K562 (cell line): ENCODE results near the gene MCAM. TPM values are rescaled to one million over a fixed set of nuclear protein-coding genes. Genes with fewer than 3 reads are reported as not detected.

Experiments used
- ATAC-seq: fragments of 200-7000 bp; cut with Tn5 transposase; 3 replicates; pipeline ENCODE4 v1.9.1; 2020; ENCODE audit warnings: moderate library complexity
- BruUV-seq: library from RNA; stranded (reverse); fragments of 400-500 nt; replicated peaks from 2 replicates; lab custom pipeline; 2021; lab: Mats Ljungman, UMichigan
- CTCF ChIA-PET: fragments of 300-600 bp; formaldehyde crosslinking; extraction: SDS; loops from one replicate; lab custom pipeline; 2021; ENCODE audit warnings: low intra/inter-chr PET ratio; lab: Yijun Ruan, JAX
- POLR2A ChIA-PET: fragments of 300-600, 350-650 bp; sonication (Branson Sonifier 250); formaldehyde crosslinking; extraction: SDS; loops from one replicate; lab custom pipeline; 2021; ENCODE audit warnings: antibody characterized with exemption, inconsistent platforms; lab: Yijun Ruan, JAX
- DNase-seq, 4 experiments: peaks; one replicate each; pipeline versions ENCODE4 v3.0.0 to v3.0.0-alpha.2; 2011 to 2018; ENCODE audit warnings: low spot score in 3 of 4, mixed read lengths in 3 of 4; ENCODE audit errors: extremely low read depth in 1 of 4
- FAIRE-seq: peaks from 2 replicates; lab custom pipeline; 2011; peaks lifted over from hg19 to GRCh38; lab: Jason Lieb, UNC
- H2AFZ ChIP-seq: 2 replicates; pipeline ENCODE4 v1.6.0; 2011; ENCODE audit warnings: low read depth, low read length, control low read depth, inconsistent platforms
- H3K27ac ChIP-seq: fragments of 200-600 bp; 3 replicates; pipeline ENCODE4 v1.8.0; 2011; ENCODE audit warnings: low read depth, mild to moderate bottlenecking, control low read depth, inconsistent platforms, low read length, moderate library complexity, mixed read lengths; ENCODE audit errors: extremely low read depth
- H3K27me3 ChIP-seq, 2 experiments: fragments of 300-600 bp in 1 of 2; 2 replicates in 1 of 2; 3 replicates in 1 of 2; pipeline versions ENCODE4 v1.6.0 to v1.8.0; 2011; ENCODE audit warnings: inconsistent platforms in 2 of 2, low read length in 2 of 2, mild to moderate bottlenecking in 1 of 2, mixed read lengths in 1 of 2, moderate library complexity in 1 of 2; ENCODE audit not compliant: control insufficient read depth in 2 of 2, insufficient read depth in 2 of 2
- H3K36me3 ChIP-seq: fragments of 300-600 bp; 3 replicates; pipeline ENCODE4 v1.8.0; 2011; ENCODE audit warnings: mild to moderate bottlenecking, low read length, inconsistent platforms; ENCODE audit not compliant: control insufficient read depth, insufficient read depth
- H3K4me1 ChIP-seq, 2 experiments: fragments of 200-600 bp in 1 of 2; replicated peaks in 1 of 2; 2 replicates in 1 of 2; 3 replicates in 1 of 2; pipeline versions ENCODE4 v1.5.1 to v1.8.0; 2011; ENCODE audit warnings: inconsistent platforms in 2 of 2, low read length in 2 of 2, mild to moderate bottlenecking in 1 of 2, mixed read lengths in 1 of 2, moderate library complexity in 1 of 2; ENCODE audit not compliant: control insufficient read depth in 2 of 2, insufficient read depth in 2 of 2
- H3K4me2 ChIP-seq: 2 replicates; pipeline ENCODE4 v1.6.1; 2011; ENCODE audit warnings: low read length, control low read depth, inconsistent platforms, mixed read lengths; ENCODE audit not compliant: insufficient read depth
- H3K4me3 ChIP-seq: fragments of 200-600 bp; sonication (generic), shearing (Covaris generic); 2 replicates; pipeline ENCODE4 v1.5.1; 2016; ENCODE audit warnings: control low read depth, inconsistent platforms
- H3K79me2 ChIP-seq: fragments of 200-600 bp; 3 replicates; pipeline ENCODE4 v1.8.0; 2011; ENCODE audit warnings: low read length, inconsistent platforms; ENCODE audit not compliant: control insufficient read depth, insufficient read depth
- H3K9ac ChIP-seq, 2 experiments: 2 replicates each; pipeline versions ENCODE4 v1.6.0 to v1.6.1; 2011; ENCODE audit warnings: low read depth in 2 of 2, low read length in 2 of 2, control low read depth in 1 of 2, inconsistent platforms in 1 of 2, mild to moderate bottlenecking in 1 of 2, mixed read lengths in 1 of 2; ENCODE audit not compliant: insufficient read depth in 1 of 2
- H3K9me1 ChIP-seq: one replicate; pipeline ENCODE4 v1.6.0; 2011; ENCODE audit warnings: inconsistent platforms, mild to moderate bottlenecking, low read length, moderate library complexity; ENCODE audit not compliant: control insufficient read depth, insufficient read depth
- H3K9me3 ChIP-seq: replicated peaks from 2 replicates; pipeline ENCODE4 v1.5.1; 2011; ENCODE audit warnings: low read depth, low read length, inconsistent platforms; ENCODE audit not compliant: control insufficient read depth, insufficient read depth
- H4K20me1 ChIP-seq: replicated peaks from 2 replicates; pipeline ENCODE4 v1.6.1; 2011; ENCODE audit warnings: low read length, inconsistent platforms, mixed read lengths; ENCODE audit not compliant: control insufficient read depth, insufficient read depth
- CEBPG ChIP-seq, 3 experiments: fragments of 200-800 bp in 1 of 3; sonication (Bioruptor generic) in 1 of 3; sonication (generic) in 1 of 3; formaldehyde crosslinking in 1 of 3; IDR thresholded peaks in 2 of 3; conservative IDR thresholded peaks in 1 of 3; 2 replicates each; pipeline versions ENCODE4 v1.6.1 to v1.8.0; 2016 to 2022; ENCODE audit warnings: missing compliant biosample characterization in 2 of 3, missing genetic modification characterization in 2 of 3, mild to moderate bottlenecking in 1 of 3, missing genetic modification reagents in 1 of 3
- CHD2 ChIP-seq: IDR thresholded peaks from 2 replicates; pipeline ENCODE4 v1.6.1; 2011; ENCODE audit warnings: low read depth, low read length
- EHMT2 ChIP-seq: fragments of 450-650 bp; IDR thresholded peaks from 2 replicates; pipeline ENCODE4 v1.6.1; 2018; ENCODE audit warnings: antibody characterized with exemption
- MEF2A ChIP-seq: IDR thresholded peaks from 2 replicates; pipeline ENCODE4 v1.6.1; 2011; ENCODE audit warnings: low read depth, mild to moderate bottlenecking, low read length, moderate library complexity; ENCODE audit not compliant: control insufficient read depth
- PYGO2 ChIP-seq: fragments of 450-650 bp; IDR thresholded peaks from 2 replicates; pipeline ENCODE4 v1.6.1; 2016; ENCODE audit warnings: mild to moderate bottlenecking, missing genetic modification characterization, moderate library complexity, missing compliant biosample characterization
- RBM39 ChIP-seq: fragments of 200-400 bp; formaldehyde crosslinking; optimal IDR thresholded peaks from 2 replicates; pipeline ENCODE3; 2018; ENCODE audit warnings: low read depth, low read length
- SMARCA5 ChIP-seq: fragments of 450-650 bp; IDR thresholded peaks from 2 replicates; pipeline ENCODE4 v1.6.1; 2016
- SRSF3 ChIP-seq: fragments of 200-400 bp; formaldehyde crosslinking; IDR thresholded peaks from 2 replicates; pipeline ENCODE4 v1.6.1; 2016; ENCODE audit warnings: mild to moderate bottlenecking, low read length, moderate library complexity; ENCODE audit not compliant: insufficient read depth
- ZBTB2 ChIP-seq: fragments of 450-650 bp; IDR thresholded peaks from 2 replicates; pipeline ENCODE4 v1.6.1; 2016; ENCODE audit warnings: antibody characterized with exemption
- ZFP91 ChIP-seq: sonication (generic); formaldehyde crosslinking; IDR thresholded peaks from 2 replicates; pipeline ENCODE4 v1.8.0; 2022; ENCODE audit warnings: mild to moderate bottlenecking, missing genetic modification reagents
- ZNF384 ChIP-seq: IDR thresholded peaks from 2 replicates; pipeline ENCODE4 v1.6.1; 2012; ENCODE audit warnings: low read depth, low read length, improper control_type of control experiment
- WGBS: fragments of 100-300 bp; shearing (Covaris generic); methylation state at CpG from one replicate; pipeline ENCODE4 v1.1.6; 2016; ENCODE audit warnings: low coverage, mixed read lengths; ENCODE audit not compliant: insufficient coverage; ENCODE audit errors: missing lambda C conversion rate; 5-methylcytosine and 5-hydroxymethylcytosine counted together
- in situ Hi-C: fragments of 300-500 bp; cut with MboI; formaldehyde crosslinking; loops from 4 replicates; pipeline ENCODE4 v1.15.0; 2018; ENCODE audit warnings: inconsistent platforms, mixed read lengths
- intact Hi-C: fragments of 100-400 bp; cut with micrococcal nuclease; formaldehyde crosslinking; loops from 2 replicates; pipeline ENCODE4 v1.14.2; 2022
- polyA plus RNA-seq, 8 experiments: library from polyadenylated mRNA; depleted of rRNA in 4 of 8; stranded (reverse) in 5 of 8; unstranded in 3 of 8; fragments of >200 nt; fragmentation: Nextera tagmentation in 2 of 8; fragmentation: Illumina TruSeq in 1 of 8; extraction: Ambion mirVana in 2 of 8; extraction: Trizol in 1 of 8; gene quantifications; 2 replicates each; pipeline versions ENCODE4 v1.2.1 to v1.2.3, GENCODE V29; 2011 to 2014; ENCODE audit warnings: inconsistent platforms in 1 of 8, missing spikeins in 1 of 8
- total RNA-seq, 7 experiments: library from RNA; depleted of rRNA in 6 of 7; stranded (reverse); fragments of >200 nt in 6 of 7; fragmentation: Illumina TruSeq in 2 of 7; extraction: Trizol in 2 of 7; gene quantifications; 2 replicates each; pipeline versions ENCODE4 v1.2.1 to v1.2.3, GENCODE V29; 2011 to 2021; ENCODE audit warnings: low replicate concordance in 1 of 7

The MCAM gene
- total and polyA plus RNA-seq, 9 of the 15 experiments (the other 6 are each of a cell fraction or from before 2014, with no cell fraction given), result 14.7 to 118 (median 53.6) TPM

GRCh38 chr11:119365071-119365591 is 48.2 kb upstream of the MCAM start:
- Histone ChIP-seq H3K4me3 (no peak overlapping the region), H3K4me2 (peak overlapping the region; percentile 70; the same call in 1 of the 2 replicates), H3K36me3 (peaks cover 2% of the 10 kb centered on the region; the same call in 1 of the 3 replicates), H3K4me1 (peaks cover 66 to 69% of the 10 kb centered on the region in 2 experiments), H3K9me3 (no peaks in the 10 kb centered on the region), H2AFZ (no peak overlapping the region)
- no peak for ATAC-seq
- BruUV-seq, result no TSS peak
- 58% methylated on average over 6 of the region's 6 CpGs for WGBS
- POLR2A ChIA-PET, result interaction anchor here (0.6 to 1.2 kb wide), 8 partner anchors 9 to 756 kb away, joined by 3 to 5 read pairs (median 3); partner anchors contain the start of gene MFRP
- TF ChIP-seq MEF2A (peak; percentile 6; the same call in 1 of the 2 replicates), RBM39 (no peak)
- TF ChIP-seq, all 486 proteins: peak for 1
- CTCF ChIA-PET, result no interaction called here
- DNase-seq (no peak), FAIRE-seq (no peak)
- Histone ChIP-seq H4K20me1 (no peaks in the 10 kb centered on the region), H3K9me1 (peaks cover 5% of the 10 kb centered on the region), H3K27me3 (no peaks in the 10 kb centered on the region), H3K79me2 (peaks cover 18% of the 10 kb centered on the region; the same call in 2 of the 3 replicates), H3K27ac (no peak overlapping the region), H3K9ac (peak overlapping the region; percentile 59 to 61; a peak in 2 of 4 replicates)
- in situ Hi-C loops, result no loop called here
- intact Hi-C loops, result no loop called here

GRCh38 chr11:119363851-119364590 is 47.1 kb upstream of the MCAM start:
- H4K20me1 ChIP-seq, result no peaks in the 10 kb centered on the region
- peak overlapping the region; percentile 59 to 93 for H3K9ac ChIP-seq
- 5% methylated on average over 14 of the region's 88 CpGs for WGBS
- H3K4me2 ChIP-seq, result peak overlapping the region; percentile 70
- H3K9me1 ChIP-seq, result peaks cover 5% of the 10 kb centered on the region
- peak overlapping the region; percentile 73 for H3K27ac ChIP-seq
- peak overlapping the region; percentile 71 for H2AFZ ChIP-seq
- H3K79me2 ChIP-seq, result peaks cover 18% of the 10 kb centered on the region; the same call in 2 of the 3 replicates
- H3K36me3 ChIP-seq, result peaks cover 11% of the 10 kb centered on the region
- ATAC-seq (peak; percentile 86), FAIRE-seq (no peak), DNase-seq (peak; percentile 76 to 95 (median 93))
- in situ Hi-C loops, result no loop called here
- H3K4me1 ChIP-seq, result peaks cover 63 to 64% of the 10 kb centered on the region in 2 experiments
- intact Hi-C loops, result no loop called here
- H3K4me3 ChIP-seq, result peak overlapping the region; percentile 40
- ChIA-PET POLR2A (interaction anchor here (0.7 to 1.2 kb wide), 5 partner anchors 10 to 271 kb away, joined by 3 to 5 read pairs (median 3); partner anchors contain the start of gene MFRP), CTCF (no interaction called here)
- H3K9me3 ChIP-seq, result no peaks in the 10 kb centered on the region
- H3K27me3 ChIP-seq, result no peaks in the 10 kb centered on the region
- no TSS peak for BruUV-seq
- TF ChIP-seq EHMT2 (no peak), CHD2 (peak; percentile 30; the same call in 1 of the 2 replicates), ZFP91 (CRISPR knock-in tag) (no peak), CEBPG (CRISPR knock-in tag; IDR thresholded peaks at IDR 0.05) (no peak), CEBPG (tag; conservative IDR thresholded peaks at IDR 0.05 in 1 of 2, IDR thresholded peaks at IDR 0.05 in 1 of 2) (no peak), PYGO2 (tag) (no peak), ZBTB2 (no peak), SMARCA5 (no peak), SRSF3 (no peak), ZNF384 (no peak)
